Skeletal muscle tissue (tissue), 4 donors: ENCODE data around the gene FAM156A. TPM values are rescaled to one million over a fixed set of nuclear protein-coding genes. Genes with fewer than 3 reads are reported as not detected.
"Not testable (repeated sequence)": the region's sequence is repeated elsewhere in the genome, so short reads cannot be mapped to it uniquely, and the experiment has no call there.

Experiments used
- H3K27ac ChIP-seq: one replicate; pipeline ENCODE4 v1.7.0; 2013; ENCODE audit warnings: mild to moderate bottlenecking, low read depth, low read length, inconsistent platforms
- H3K27me3 ChIP-seq, 3 donors: one replicate each; pipeline ENCODE4 v1.7.0; 2013; ENCODE audit warnings: low read length in 3 of 3; ENCODE audit not compliant: control insufficient read depth in 3 of 3, insufficient read depth in 3 of 3
- H3K36me3 ChIP-seq, 3 donors: one replicate each; pipeline ENCODE4 v1.7.0; 2013; ENCODE audit warnings: low read length in 3 of 3; ENCODE audit not compliant: control insufficient read depth in 3 of 3, insufficient read depth in 3 of 3
- H3K4me1 ChIP-seq, 3 donors: one replicate each; pipeline ENCODE4 v1.7.0; 2013; ENCODE audit warnings: low read length in 3 of 3, mild to moderate bottlenecking in 3 of 3; ENCODE audit not compliant: control insufficient read depth in 3 of 3, insufficient read depth in 3 of 3
- H3K4me3 ChIP-seq, 3 donors: one replicate each; pipeline ENCODE4 v1.7.0; 2013; ENCODE audit warnings: low read length in 3 of 3
- H3K9ac ChIP-seq, 3 donors: one replicate each; pipeline ENCODE4 v1.7.0; 2013; ENCODE audit warnings: low read length in 3 of 3, mild to moderate bottlenecking in 3 of 3, moderate library complexity in 2 of 3, low read depth in 1 of 3
- H3K9me3 ChIP-seq, 3 donors: one replicate each; pipeline ENCODE4 v1.7.0; 2013; ENCODE audit warnings: low read length in 3 of 3; ENCODE audit not compliant: control insufficient read depth in 3 of 3
- total RNA-seq: library from RNA; depleted of rRNA; stranded (reverse); fragments of >200 nt; gene quantifications from one replicate; pipeline ENCODE4 v1.2.3, GENCODE V29; 2014
- donor health status: Osteomylitis.

Gene FAM156A
- total RNA-seq, 1 donor from 2014 or later, result 3.7 TPM

DNA sequence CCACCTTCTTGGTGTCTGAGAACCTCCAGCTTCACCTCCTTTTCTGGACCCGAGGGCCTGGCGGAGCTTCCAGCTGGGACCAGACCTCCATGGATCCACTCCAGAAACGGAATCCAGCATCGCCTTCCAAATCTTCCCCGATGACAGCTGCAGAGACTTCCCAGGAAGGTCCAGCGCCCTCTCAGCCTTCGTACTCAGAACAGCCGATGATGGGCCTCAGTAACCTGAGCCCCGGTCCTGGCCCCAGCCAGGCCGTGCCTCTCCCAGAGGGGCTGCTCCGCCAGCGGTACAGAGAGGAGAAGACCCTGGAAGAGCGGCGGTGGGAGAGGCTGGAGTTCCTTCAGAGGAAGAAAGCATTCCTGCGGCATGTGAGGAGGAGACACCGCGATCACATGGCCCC, 51.2 kb downstream of the FAM156A start:
- not testable (repeated sequence) for H3K9me3 ChIP-seq, H3K9ac ChIP-seq, H3K4me1 ChIP-seq, H3K36me3 ChIP-seq, H3K4me3 ChIP-seq, H3K27me3 ChIP-seq, H3K27ac ChIP-seq

DNA sequence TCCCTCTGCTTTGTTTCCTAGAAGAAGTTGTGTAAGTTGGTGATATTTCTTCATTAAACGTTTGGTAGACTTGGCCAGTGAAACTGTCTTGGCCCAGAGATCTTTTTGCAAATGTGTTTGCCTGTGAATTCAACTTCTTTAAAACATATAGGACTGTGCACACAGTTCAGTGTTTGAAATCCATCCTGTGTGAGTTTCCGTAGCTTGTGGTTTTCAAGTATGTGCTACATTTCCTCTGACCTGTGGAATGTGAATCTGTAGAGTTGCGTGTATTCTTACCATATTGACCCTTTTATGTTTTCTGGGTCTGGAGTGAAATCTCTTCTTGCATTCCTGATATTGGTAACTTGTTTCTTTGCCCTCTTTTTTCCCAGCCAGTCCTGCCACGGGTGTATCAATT, 52.2 kb downstream of the FAM156A start:
- H3K27ac ChIP-seq, result not testable (repeated sequence)

DNA sequence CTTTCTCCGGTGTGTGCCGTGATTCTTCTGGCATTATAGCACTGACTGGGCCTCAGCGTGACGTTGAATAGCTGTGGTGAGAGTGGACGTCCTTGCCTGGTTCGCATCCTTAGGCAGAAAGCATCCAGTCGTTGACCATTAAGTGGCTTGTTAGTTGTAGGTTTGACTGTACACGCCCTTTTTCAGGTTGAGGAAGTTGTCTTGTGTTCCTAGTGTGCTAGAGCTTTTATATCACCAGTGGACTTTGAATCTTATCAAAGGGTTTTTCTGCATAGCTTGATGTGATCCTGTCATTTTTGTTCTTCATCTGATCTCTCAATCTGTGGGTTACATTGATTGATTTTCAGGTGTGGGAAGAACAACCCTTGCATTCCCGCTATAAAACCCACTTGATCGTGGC, 52.8 kb downstream of the FAM156A start:
- not testable (repeated sequence) for H3K27me3 ChIP-seq, H3K4me3 ChIP-seq, H3K9me3 ChIP-seq, H3K9ac ChIP-seq, H3K27ac ChIP-seq, H3K4me1 ChIP-seq, H3K36me3 ChIP-seq

More for the DNA sequence above, 52.2 kb downstream of the FAM156A start:
- H3K4me3 ChIP-seq, H3K9me3 ChIP-seq, H3K4me1 ChIP-seq, H3K36me3 ChIP-seq, H3K9ac ChIP-seq, H3K27me3 ChIP-seq: not testable (repeated sequence)

Other genes starting within 250 kb of the FAM156A start
- gene SSX2B, start 207.3 kb downstream of the FAM156A start, total RNA-seq, result not detected
- not detected for gene SPANXN5, start 161.1 kb downstream of the FAM156A start, total RNA-seq
- not detected for gene XAGE5, start 147.2 kb downstream of the FAM156A start, total RNA-seq
- gene XAGE3, start 90.4 kb downstream of the FAM156A start, total RNA-seq, result not detected
- 21.9 TPM for gene FAM156B, start 61.2 kb downstream of the FAM156A start, total RNA-seq
- gene GPR173, start 90.3 kb upstream of the FAM156A start, total RNA-seq, result 2.1 TPM
- 7.3 TPM for gene TSPYL2, start 123.8 kb upstream of the FAM156A start, total RNA-seq
- 12.0 TPM for gene KANTR, start 135.6 kb upstream of the FAM156A start, total RNA-seq